OCI-LY7 (cell line): Measurements from ENCODE around the gene RPL37A. TPM values are rescaled to one million over a fixed set of nuclear protein-coding genes. Genes with fewer than 3 reads are reported as not detected.

Experiments
- BruUV-seq: library from RNA; stranded (reverse); fragments of 400-500 nt; replicated peaks from 2 replicates; lab custom pipeline; 2021; lab: Mats Ljungman, UMichigan
- CTCF ChIA-PET: fragments of 300-600 bp; sonication (Branson Sonifier 250); formaldehyde crosslinking; loops from one replicate; lab custom pipeline; 2022; ENCODE audit warnings: antibody characterized with exemption; ENCODE audit not compliant: unreplicated experiment; lab: Charles Lee
- POLR2A ChIA-PET: fragments of 300-600 bp; sonication (Branson Sonifier 250); formaldehyde crosslinking; loops from one replicate; lab custom pipeline; 2022; ENCODE audit warnings: antibody characterized with exemption; lab: Charles Lee
- DNase-seq: peaks from one replicate; pipeline ENCODE4 v3.0.0-alpha.2; 2015; ENCODE audit warnings: low spot score
- H2AFZ ChIP-seq: fragments of 200-600 bp; sonication (generic), shearing (Covaris generic); 2 replicates; pipeline ENCODE4 v1.6.1; 2014; ENCODE audit warnings: mild to moderate bottlenecking, antibody characterized with exemption, low read length, moderate library complexity
- H3K27ac ChIP-seq: fragments of 200-600 bp; sonication (generic); 2 replicates; pipeline ENCODE4 v1.5.1; 2014; ENCODE audit warnings: mixed run types, low read depth, mild to moderate bottlenecking, moderate library complexity, low read length, inconsistent platforms; ENCODE audit not compliant: poor library complexity, severe bottlenecking
- H3K36me3 ChIP-seq: fragments of 200-600 bp; sonication (generic); 2 replicates; pipeline ENCODE4 v1.6.1; 2014; ENCODE audit warnings: mild to moderate bottlenecking, antibody characterized with exemption, low read length, moderate library complexity, mixed read lengths; ENCODE audit not compliant: insufficient read depth
- H3K4me1 ChIP-seq: fragments of 200-600 bp; sonication (generic); 2 replicates; pipeline ENCODE4 v1.5.1; 2014; ENCODE audit warnings: mild to moderate bottlenecking, low read length; ENCODE audit not compliant: insufficient read depth, poor library complexity, severe bottlenecking
- H3K4me2 ChIP-seq: fragments of 200-600 bp; sonication (generic); 2 replicates; pipeline ENCODE4 v1.6.1; 2014; ENCODE audit warnings: mild to moderate bottlenecking, low read length
- H3K4me3 ChIP-seq: fragments of 200-600 bp; sonication (generic); 2 replicates; pipeline ENCODE4 v1.5.1; 2014; ENCODE audit warnings: mild to moderate bottlenecking, low read depth, low read length; ENCODE audit not compliant: poor library complexity, severe bottlenecking
- H3K79me2 ChIP-seq: fragments of 200-600 bp; sonication (generic); 2 replicates; pipeline ENCODE4 v1.6.1; 2016; ENCODE audit warnings: low read depth, mild to moderate bottlenecking, low read length, moderate library complexity, mixed read lengths; ENCODE audit not compliant: insufficient read depth
- H3K9me2 ChIP-seq: fragments of 200-600 bp; sonication (generic); 2 replicates; pipeline ENCODE4 v1.6.1; 2016; ENCODE audit warnings: mild to moderate bottlenecking, low read length, mixed read lengths; ENCODE audit not compliant: insufficient read depth
- H3K9me3 ChIP-seq: fragments of 200-600 bp; sonication (generic); 2 replicates; pipeline ENCODE4 v1.6.1; 2014; ENCODE audit warnings: mild to moderate bottlenecking, mixed run types, low read length, mixed read lengths
- H4K20me1 ChIP-seq: fragments of 200-600 bp; sonication (generic); 2 replicates; pipeline ENCODE4 v1.6.1; 2014; ENCODE audit warnings: mild to moderate bottlenecking, antibody characterized with exemption, low read length, moderate library complexity, mixed read lengths; ENCODE audit not compliant: insufficient read depth
- EZH2phosphoT487 ChIP-seq: fragments of 200-600 bp; sonication (generic); IDR thresholded peaks from 2 replicates; pipeline ENCODE4 v1.6.1; 2018; ENCODE audit warnings: low read depth, borderline replicate concordance, mild to moderate bottlenecking, mixed run types, antibody characterized with exemption, low read length, moderate library complexity, mixed read lengths
- intact Hi-C: fragments of 100-400 bp; cut with micrococcal nuclease; formaldehyde crosslinking; loops from one replicate; pipeline ENCODE4 v1.10.0; 2022; ENCODE audit not compliant: unreplicated experiment
- total RNA-seq, 2 experiments: library from RNA; depleted of rRNA in 1 of 2; stranded (reverse); fragments of >200 nt in 1 of 2; shearing (Covaris generic) in 1 of 2; gene quantifications; 2 replicates each; pipeline ENCODE4 v1.2.3, GENCODE V29; 2014 to 2022
- TF ChIP-seq, protein P1 (sequence below): fragments of 200-600 bp; sonication (generic); conservative IDR thresholded peaks from 2 replicates; pipeline ENCODE4 v1.5.1; 2014; ENCODE audit warnings: mild to moderate bottlenecking, antibody characterized with exemption, low read length, moderate library complexity, mixed read lengths

The RPL37A gene
- total RNA-seq, 2 experiments from 2014 or later = 3,500 to 4,020 TPM

DNA sequence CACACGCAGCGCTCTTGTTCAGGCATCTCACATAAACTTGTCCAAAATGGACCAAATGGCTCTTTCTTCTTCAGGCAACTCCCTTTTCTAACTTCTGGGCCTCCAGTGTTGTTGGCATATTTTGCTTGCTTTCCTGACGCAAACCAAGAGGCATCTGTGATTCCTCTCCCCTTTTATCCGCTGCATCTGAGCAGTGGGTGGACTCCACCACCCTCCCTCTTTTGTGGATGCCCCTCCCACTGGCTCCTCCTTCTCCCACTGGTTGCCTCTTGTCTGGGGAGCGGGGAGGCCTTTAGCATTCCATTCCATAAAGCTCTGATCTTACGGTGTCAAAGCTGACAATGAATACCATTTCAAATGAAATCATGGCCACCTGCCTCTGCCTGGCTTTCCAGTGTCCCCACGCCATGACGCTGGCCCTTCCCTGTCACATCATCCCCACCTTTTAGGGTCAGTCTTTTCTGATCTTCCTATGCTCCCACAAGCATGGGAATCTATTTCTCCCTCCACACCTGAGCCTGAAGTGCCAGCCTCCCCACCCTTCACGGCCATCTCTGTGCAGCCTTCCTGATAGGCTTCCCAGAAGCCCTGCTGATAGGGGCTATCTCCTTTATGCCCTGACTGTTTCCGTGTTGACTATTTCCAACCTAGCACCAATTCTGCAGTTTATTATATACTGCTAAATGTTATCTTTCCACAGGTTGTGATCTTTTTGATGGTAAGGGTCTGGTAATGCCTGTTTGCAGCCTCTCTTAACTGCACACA, 51.5 kb downstream of the RPL37A start:
- H3K27ac ChIP-seq = no peak overlapping the region
- CTCF ChIA-PET = no interaction called here
- no peaks in the 10 kb centered on the region for H3K79me2 ChIP-seq
- no peaks in the 10 kb centered on the region for H3K9me2 ChIP-seq
- H3K4me3 ChIP-seq = no peak overlapping the region
- H3K4me2 ChIP-seq = no peak overlapping the region
- H3K9me3 ChIP-seq = no peaks in the 10 kb centered on the region
- TF ChIP-seq EZH2phosphoT487 = no peak
- TF ChIP-seq, protein P1, sequence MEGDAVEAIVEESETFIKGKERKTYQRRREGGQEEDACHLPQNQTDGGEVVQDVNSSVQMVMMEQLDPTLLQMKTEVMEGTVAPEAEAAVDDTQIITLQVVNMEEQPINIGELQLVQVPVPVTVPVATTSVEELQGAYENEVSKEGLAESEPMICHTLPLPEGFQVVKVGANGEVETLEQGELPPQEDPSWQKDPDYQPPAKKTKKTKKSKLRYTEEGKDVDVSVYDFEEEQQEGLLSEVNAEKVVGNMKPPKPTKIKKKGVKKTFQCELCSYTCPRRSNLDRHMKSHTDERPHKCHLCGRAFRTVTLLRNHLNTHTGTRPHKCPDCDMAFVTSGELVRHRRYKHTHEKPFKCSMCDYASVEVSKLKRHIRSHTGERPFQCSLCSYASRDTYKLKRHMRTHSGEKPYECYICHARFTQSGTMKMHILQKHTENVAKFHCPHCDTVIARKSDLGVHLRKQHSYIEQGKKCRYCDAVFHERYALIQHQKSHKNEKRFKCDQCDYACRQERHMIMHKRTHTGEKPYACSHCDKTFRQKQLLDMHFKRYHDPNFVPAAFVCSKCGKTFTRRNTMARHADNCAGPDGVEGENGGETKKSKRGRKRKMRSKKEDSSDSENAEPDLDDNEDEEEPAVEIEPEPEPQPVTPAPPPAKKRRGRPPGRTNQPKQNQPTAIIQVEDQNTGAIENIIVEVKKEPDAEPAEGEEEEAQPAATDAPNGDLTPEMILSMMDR = no peak
- BruUV-seq = no TSS peak
- H3K36me3 ChIP-seq = no peaks in the 10 kb centered on the region
- H4K20me1 ChIP-seq = no peaks in the 10 kb centered on the region
- no peak overlapping the region for H2AFZ ChIP-seq
- no peak for DNase-seq
- intact Hi-C loops = no loop called here
- no peaks in the 10 kb centered on the region for H3K4me1 ChIP-seq
- POLR2A ChIA-PET = no interaction called here

GRCh38 chr2:216551234-216552068, 52.8 kb downstream of the RPL37A start:
- ChIA-PET POLR2A (no interaction called here), CTCF (no interaction called here)
- intact Hi-C loops = no loop called here

More at GRCh38 chr2:216551234-216552068, 52.8 kb downstream of the RPL37A start:
- TF ChIP-seq EZH2phosphoT487 = no peak
- TF ChIP-seq, protein P1 = no peak
- no peak for DNase-seq
- BruUV-seq = no TSS peak
- no peaks in the 10 kb centered on the region for H4K20me1 ChIP-seq
- no peak overlapping the region for H3K4me3 ChIP-seq
- H3K4me2 ChIP-seq = no peak overlapping the region
- H3K36me3 ChIP-seq = no peaks in the 10 kb centered on the region
- H3K79me2 ChIP-seq = no peaks in the 10 kb centered on the region
- H3K4me1 ChIP-seq = no peaks in the 10 kb centered on the region
- no peaks in the 10 kb centered on the region for H3K9me2 ChIP-seq
- no peak overlapping the region for H3K27ac ChIP-seq
- H3K9me3 ChIP-seq = no peaks in the 10 kb centered on the region
- no peak overlapping the region for H2AFZ ChIP-seq
